ENCODE results near the gene TMEM145. TPM values are rescaled to one million over a fixed set of nuclear protein-coding genes. Genes with fewer than 3 reads are reported as not detected.

TMEM145 gene
- total and polyA plus RNA-seq, 10 of the 15 experiments (the other 5 are each of a cell fraction or from before 2014, with no cell fraction given) = 0.04 to 0.97 (median 0.16) TPM; not detected in 4

DNA sequence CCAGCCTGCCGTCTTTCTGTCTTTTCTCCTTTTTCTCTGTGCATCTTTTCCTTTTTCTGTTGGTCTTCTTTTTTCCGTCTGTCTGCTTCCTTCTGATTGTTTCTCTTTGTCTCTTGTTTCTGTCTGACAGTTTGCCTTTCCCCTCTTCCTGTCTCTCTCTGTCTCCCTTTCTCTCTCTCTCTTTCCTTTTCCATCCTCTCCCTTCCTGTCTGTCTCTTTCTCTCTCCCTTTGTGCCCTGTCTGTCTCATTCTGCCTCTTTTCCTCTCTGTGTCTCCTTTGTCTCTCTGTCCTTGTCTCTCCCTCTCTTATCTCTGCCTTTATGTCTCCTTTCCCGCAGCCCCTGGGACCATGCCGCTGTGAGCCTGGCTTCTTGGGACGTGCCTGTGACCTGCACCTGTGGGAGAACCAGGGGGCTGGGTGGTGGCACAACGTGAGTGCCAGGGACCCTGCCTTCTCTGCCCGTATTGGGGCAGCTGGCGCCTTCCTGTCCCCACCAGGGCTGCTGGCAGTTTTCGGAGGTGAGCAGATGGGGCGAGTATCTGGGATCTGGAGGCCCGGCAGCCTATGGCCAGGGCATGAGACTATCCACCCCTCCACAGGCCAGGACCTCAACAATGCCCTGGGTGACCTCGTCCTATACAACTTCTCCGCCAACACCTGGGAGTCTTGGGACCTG is 21.7 kb downstream of the TMEM145 start:
- H3K4me2 ChIP-seq (ENCODE audit: control insufficient read depth, insufficient read depth) = no peak overlapping the region
- no peak for ATAC-seq
- H3K36me3 ChIP-seq (ENCODE audit: control insufficient read depth in 2 of 2, insufficient read depth in 2 of 2, low read length in 1 of 2) = peaks cover 0 to 3% of the 10 kb centered on the region in 2 experiments; a peak in 3 of 4 replicates
- no peak overlapping the region for H3K27ac ChIP-seq (ENCODE audit: control insufficient read depth, insufficient read depth)
- no peak overlapping the region for H3K9ac ChIP-seq (ENCODE audit: control insufficient read depth, insufficient read depth, low read length)
- H3K27me3 ChIP-seq (replicated peaks in 1 of 2; ENCODE audit: control insufficient read depth in 2 of 2, insufficient read depth in 2 of 2, low read length in 1 of 2) = no peaks in the 10 kb centered on the region
- 78% methylated on average over 13 of the region's 13 CpGs for WGBS (ENCODE audit: insufficient coverage, insufficient replicate concordance, low lambda C conversion rate, missing lambda C conversion rate)
- in situ Hi-C loops (cut with MboI) = no loop called here
- no peaks in the 10 kb centered on the region for H3K4me1 ChIP-seq (ENCODE audit: control insufficient read depth, insufficient read depth, low read length)
- ChIA-PET POLR2A (no interaction called here), RAD21 (ENCODE audit: unreplicated experiment) (no interaction called here), SMC1A (ENCODE audit: uncharacterized antibody, unreplicated experiment) (no interaction called here), CTCF (no interaction called here)
- intact Hi-C loops (cut with micrococcal nuclease; ENCODE audit: unreplicated experiment) = no loop called here
- no peaks in the 10 kb centered on the region for H4K20me1 ChIP-seq (ENCODE audit: control insufficient read depth, insufficient read depth)
- H3K79me2 ChIP-seq (ENCODE audit: control insufficient read depth, insufficient read depth, low read length) = no peaks in the 10 kb centered on the region
- TF ChIP-seq, protein P1, sequence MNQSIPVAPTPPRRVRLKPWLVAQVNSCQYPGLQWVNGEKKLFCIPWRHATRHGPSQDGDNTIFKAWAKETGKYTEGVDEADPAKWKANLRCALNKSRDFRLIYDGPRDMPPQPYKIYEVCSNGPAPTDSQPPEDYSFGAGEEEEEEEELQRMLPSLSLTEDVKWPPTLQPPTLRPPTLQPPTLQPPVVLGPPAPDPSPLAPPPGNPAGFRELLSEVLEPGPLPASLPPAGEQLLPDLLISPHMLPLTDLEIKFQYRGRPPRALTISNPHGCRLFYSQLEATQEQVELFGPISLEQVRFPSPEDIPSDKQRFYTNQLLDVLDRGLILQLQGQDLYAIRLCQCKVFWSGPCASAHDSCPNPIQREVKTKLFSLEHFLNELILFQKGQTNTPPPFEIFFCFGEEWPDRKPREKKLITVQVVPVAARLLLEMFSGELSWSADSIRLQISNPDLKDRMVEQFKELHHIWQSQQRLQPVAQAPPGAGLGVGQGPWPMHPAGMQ (IDR thresholded peaks at IDR 0.05; ENCODE audit: borderline replicate concordance) = no peak
- no peak for TF ChIP-seq RUNX3 (IDR thresholded peaks at IDR 0.05; ENCODE audit: low read length)
- no TSS peak for BruUV-seq (replicated peaks)
- no peak for FAIRE-seq
- no peak overlapping the region for H2AFZ ChIP-seq (ENCODE audit: control insufficient read depth, low read depth, low read length)
- DNase-seq (ENCODE audit: low read depth, low spot score) = no peak
- H3K9me3 ChIP-seq (replicated peaks; ENCODE audit: control insufficient read depth, insufficient read depth, low read length) = no peaks in the 10 kb centered on the region
- no peak overlapping the region for H3K4me3 ChIP-seq

DNA sequence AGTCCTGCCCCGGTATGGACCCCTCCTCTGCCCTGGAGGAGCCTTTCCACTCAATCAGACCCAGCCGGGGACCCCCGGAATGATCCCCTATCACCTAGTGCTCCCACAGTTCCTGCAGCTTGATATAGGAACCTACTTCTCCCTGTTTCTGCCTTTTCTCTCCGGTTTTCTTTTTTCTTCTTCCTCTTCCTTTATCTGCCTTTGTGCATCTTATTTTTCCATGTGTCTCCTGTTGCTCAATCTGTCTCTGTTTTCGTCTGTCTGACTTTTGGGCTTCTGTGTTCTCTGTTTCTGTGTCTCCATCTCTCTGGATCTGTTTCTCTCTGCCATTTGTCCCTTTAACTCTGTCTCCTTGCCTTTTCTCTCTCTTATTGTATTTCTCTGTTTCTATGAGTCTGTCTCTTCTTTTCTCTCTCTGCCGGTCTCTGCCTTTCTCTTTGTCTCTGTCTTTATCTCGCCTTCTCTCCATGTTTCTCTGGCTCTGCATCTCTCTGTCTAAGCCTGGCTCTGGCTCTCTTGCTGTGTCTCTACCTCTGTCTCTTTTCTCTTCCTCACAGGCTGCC is 22.3 kb downstream of the TMEM145 start:
- Histone ChIP-seq H3K27me3 (replicated peaks in 1 of 2; ENCODE audit: control insufficient read depth in 2 of 2, insufficient read depth in 2 of 2, low read length in 1 of 2) (no peaks in the 10 kb centered on the region), H3K79me2 (ENCODE audit: control insufficient read depth, insufficient read depth, low read length) (no peaks in the 10 kb centered on the region), H3K9ac (ENCODE audit: control insufficient read depth, insufficient read depth, low read length) (no peak overlapping the region), H3K4me2 (ENCODE audit: control insufficient read depth, insufficient read depth) (no peak overlapping the region), H3K9me3 (replicated peaks; ENCODE audit: control insufficient read depth, insufficient read depth, low read length) (no peaks in the 10 kb centered on the region), H3K4me1 (ENCODE audit: control insufficient read depth, insufficient read depth, low read length) (no peaks in the 10 kb centered on the region), H3K36me3 (ENCODE audit: control insufficient read depth in 2 of 2, insufficient read depth in 2 of 2, low read length in 1 of 2) (peaks cover 0 to 3% of the 10 kb centered on the region in 2 experiments; a peak in 3 of 4 replicates), H3K4me3 (no peak overlapping the region), H2AFZ (ENCODE audit: control insufficient read depth, low read depth, low read length) (no peak overlapping the region), H4K20me1 (ENCODE audit: control insufficient read depth, insufficient read depth) (no peaks in the 10 kb centered on the region), H3K27ac (ENCODE audit: control insufficient read depth, insufficient read depth) (no peak overlapping the region)
- POLR2A ChIA-PET = no interaction called here
- RAD21 ChIA-PET (ENCODE audit: unreplicated experiment) = no interaction called here
- SMC1A ChIA-PET (ENCODE audit: uncharacterized antibody, unreplicated experiment) = no interaction called here
- intact Hi-C loops (cut with micrococcal nuclease; ENCODE audit: unreplicated experiment) (no loop called here), in situ Hi-C loops (cut with MboI) (no loop called here)
- CTCF ChIA-PET = no interaction called here
- ATAC-seq = no peak
- no peak for FAIRE-seq
- 69% methylated on average over 7 of the region's 7 CpGs for WGBS (ENCODE audit: insufficient coverage, insufficient replicate concordance, low lambda C conversion rate, missing lambda C conversion rate)
- DNase-seq (ENCODE audit: low read depth, low spot score) = no peak
- BruUV-seq (replicated peaks) = no TSS peak
- TF ChIP-seq CBX5 (IDR thresholded peaks at IDR 0.05; ENCODE audit: low read depth) = no peak
- no peak for TF ChIP-seq SUZ12 (IDR thresholded peaks at IDR 0.05; ENCODE audit: unreplicated experiment)
- no peak for TF ChIP-seq RCOR1 (conservative IDR thresholded peaks at IDR 0.05; ENCODE audit: low read depth, low read length)
- TF ChIP-seq RFX5 (IDR thresholded peaks at IDR 0.05; ENCODE audit: low read depth, low read length) = no peak
- TF ChIP-seq MYB (IDR thresholded peaks at IDR 0.05; ENCODE audit: borderline replicate concordance, low read depth, low read length) = no peak
- TF ChIP-seq, protein P2, sequence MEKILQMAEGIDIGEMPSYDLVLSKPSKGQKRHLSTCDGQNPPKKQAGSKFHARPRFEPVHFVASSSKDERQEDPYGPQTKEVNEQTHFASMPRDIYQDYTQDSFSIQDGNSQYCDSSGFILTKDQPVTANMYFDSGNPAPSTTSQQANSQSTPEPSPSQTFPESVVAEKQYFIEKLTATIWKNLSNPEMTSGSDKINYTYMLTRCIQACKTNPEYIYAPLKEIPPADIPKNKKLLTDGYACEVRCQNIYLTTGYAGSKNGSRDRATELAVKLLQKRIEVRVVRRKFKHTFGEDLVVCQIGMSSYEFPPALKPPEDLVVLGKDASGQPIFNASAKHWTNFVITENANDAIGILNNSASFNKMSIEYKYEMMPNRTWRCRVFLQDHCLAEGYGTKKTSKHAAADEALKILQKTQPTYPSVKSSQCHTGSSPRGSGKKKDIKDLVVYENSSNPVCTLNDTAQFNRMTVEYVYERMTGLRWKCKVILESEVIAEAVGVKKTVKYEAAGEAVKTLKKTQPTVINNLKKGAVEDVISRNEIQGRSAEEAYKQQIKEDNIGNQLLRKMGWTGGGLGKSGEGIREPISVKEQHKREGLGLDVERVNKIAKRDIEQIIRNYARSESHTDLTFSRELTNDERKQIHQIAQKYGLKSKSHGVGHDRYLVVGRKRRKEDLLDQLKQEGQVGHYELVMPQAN (conservative IDR thresholded peaks at IDR 0.05) = no peak
- TF ChIP-seq SMAD1 (IDR thresholded peaks at IDR 0.05; ENCODE audit: low read depth, partially characterized antibody) = no peak
- no peak for TF ChIP-seq BHLHE40 (IDR thresholded peaks at IDR 0.05; ENCODE audit: borderline replicate concordance in 1 of 2, low read depth in 2 of 2, low read length in 1 of 2)
- TF ChIP-seq, protein P3, sequence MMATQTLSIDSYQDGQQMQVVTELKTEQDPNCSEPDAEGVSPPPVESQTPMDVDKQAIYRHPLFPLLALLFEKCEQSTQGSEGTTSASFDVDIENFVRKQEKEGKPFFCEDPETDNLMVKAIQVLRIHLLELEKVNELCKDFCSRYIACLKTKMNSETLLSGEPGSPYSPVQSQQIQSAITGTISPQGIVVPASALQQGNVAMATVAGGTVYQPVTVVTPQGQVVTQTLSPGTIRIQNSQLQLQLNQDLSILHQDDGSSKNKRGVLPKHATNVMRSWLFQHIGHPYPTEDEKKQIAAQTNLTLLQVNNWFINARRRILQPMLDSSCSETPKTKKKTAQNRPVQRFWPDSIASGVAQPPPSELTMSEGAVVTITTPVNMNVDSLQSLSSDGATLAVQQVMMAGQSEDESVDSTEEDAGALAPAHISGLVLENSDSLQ (IDR thresholded peaks at IDR 0.05) = no peak
- TF ChIP-seq SMC3 (IDR thresholded peaks at IDR 0.05; ENCODE audit: borderline replicate concordance, low read length) = no peak
- TF ChIP-seq YY1 (IDR thresholded peaks at IDR 0.05; ENCODE audit: low read depth, low read length) = no peak

Data from GM12878 (cell line).